ENCODE measurements around the gene DLG2. TPM values are rescaled to one million over a fixed set of nuclear protein-coding genes. Genes with fewer than 3 reads are reported as not detected.

The DLG2 gene
- polyA plus RNA-seq, 3 donors, result 0.24 to 0.39 TPM; not detected in 1

- no peaks in the 10 kb centered on the region for H3K36me3 Mint-ChIP-seq
- Histone ChIP-seq H3K27me3 (ENCODE audit: control insufficient read depth in 2 of 2, insufficient read depth in 2 of 2, low read length in 2 of 2) (no peaks in the 10 kb centered on the region), H3K4me1 (ENCODE audit: control insufficient read depth in 1 of 2, insufficient read depth in 2 of 2, low read length in 2 of 2) (no peaks in the 10 kb centered on the region), H3K27ac (ENCODE audit: low read depth in 1 of 2, low read length in 2 of 2) (no peak overlapping the region), H3K4me3 (replicated peaks in 1 of 3; ENCODE audit: low read depth in 2 of 3, low read length in 3 of 3) (no peak overlapping the region), H3K9me3 (replicated peaks in 1 of 2; ENCODE audit: control insufficient read depth in 1 of 2, insufficient read depth in 1 of 2, low read length in 2 of 2) (no peaks in the 10 kb centered on the region), H3K79me2 (ENCODE audit: insufficient read depth, low read length) (no peaks in the 10 kb centered on the region), H3K9ac (ENCODE audit: insufficient read depth, low read length, poor library complexity, severe bottlenecking) (no peak overlapping the region), H2AFZ (ENCODE audit: insufficient read depth, low read depth, low read length, poor library complexity, severe bottlenecking) (no peak overlapping the region), H4K20me1 (ENCODE audit: insufficient read depth, low read length) (no peaks in the 10 kb centered on the region), H3K36me3 (replicated peaks in 1 of 2; ENCODE audit: control insufficient read depth in 1 of 2, insufficient read depth in 2 of 2, low read length in 2 of 2) (no peaks in the 10 kb centered on the region), H3K4me2 (replicated peaks; ENCODE audit: extremely low read depth, low read length, poor library complexity, severe bottlenecking) (no peak overlapping the region)
- intact Hi-C loops (cut with micrococcal nuclease), result no loop called here
- TF ChIP-seq, protein P1, sequence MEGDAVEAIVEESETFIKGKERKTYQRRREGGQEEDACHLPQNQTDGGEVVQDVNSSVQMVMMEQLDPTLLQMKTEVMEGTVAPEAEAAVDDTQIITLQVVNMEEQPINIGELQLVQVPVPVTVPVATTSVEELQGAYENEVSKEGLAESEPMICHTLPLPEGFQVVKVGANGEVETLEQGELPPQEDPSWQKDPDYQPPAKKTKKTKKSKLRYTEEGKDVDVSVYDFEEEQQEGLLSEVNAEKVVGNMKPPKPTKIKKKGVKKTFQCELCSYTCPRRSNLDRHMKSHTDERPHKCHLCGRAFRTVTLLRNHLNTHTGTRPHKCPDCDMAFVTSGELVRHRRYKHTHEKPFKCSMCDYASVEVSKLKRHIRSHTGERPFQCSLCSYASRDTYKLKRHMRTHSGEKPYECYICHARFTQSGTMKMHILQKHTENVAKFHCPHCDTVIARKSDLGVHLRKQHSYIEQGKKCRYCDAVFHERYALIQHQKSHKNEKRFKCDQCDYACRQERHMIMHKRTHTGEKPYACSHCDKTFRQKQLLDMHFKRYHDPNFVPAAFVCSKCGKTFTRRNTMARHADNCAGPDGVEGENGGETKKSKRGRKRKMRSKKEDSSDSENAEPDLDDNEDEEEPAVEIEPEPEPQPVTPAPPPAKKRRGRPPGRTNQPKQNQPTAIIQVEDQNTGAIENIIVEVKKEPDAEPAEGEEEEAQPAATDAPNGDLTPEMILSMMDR (IDR thresholded peaks at IDR 0.05), result no peak
- peaks cover 0 to 5% (median 2%) of the 10 kb centered on the region in 3 donors for H3K27me3 Mint-ChIP-seq (ENCODE audit: low read depth in 3 of 3)
- 93% methylated on average over 2 of the region's 4 CpGs for WGBS (ENCODE audit: insufficient coverage)
- DNase-seq, result no peak
- peaks cover 0 to 4% (median 0%) of the 10 kb centered on the region in 7 donors for H3K9me3 Mint-ChIP-seq
- H3K27ac Mint-ChIP-seq, result no peak overlapping the region
- no peaks in the 10 kb centered on the region for H3K4me1 Mint-ChIP-seq
- no peak overlapping the region for H3K4me3 Mint-ChIP-seq
Measured at GRCh38 chr11:83663988-83664387, 1963.2 kb downstream of the DLG2 start.

- Histone ChIP-seq H2AFZ (ENCODE audit: insufficient read depth, low read depth, low read length, poor library complexity, severe bottlenecking) (no peak overlapping the region), H3K9me3 (replicated peaks in 1 of 2; ENCODE audit: control insufficient read depth in 1 of 2, insufficient read depth in 1 of 2, low read length in 2 of 2) (no peaks in the 10 kb centered on the region), H3K27ac (ENCODE audit: low read depth in 1 of 2, low read length in 2 of 2) (no peak overlapping the region), H4K20me1 (ENCODE audit: insufficient read depth, low read length) (no peaks in the 10 kb centered on the region), H3K27me3 (ENCODE audit: control insufficient read depth in 2 of 2, insufficient read depth in 2 of 2, low read length in 2 of 2) (no peaks in the 10 kb centered on the region), H3K36me3 (replicated peaks in 1 of 2; ENCODE audit: control insufficient read depth in 1 of 2, insufficient read depth in 2 of 2, low read length in 2 of 2) (no peaks in the 10 kb centered on the region), H3K4me2 (replicated peaks; ENCODE audit: extremely low read depth, low read length, poor library complexity, severe bottlenecking) (no peak overlapping the region), H3K79me2 (ENCODE audit: insufficient read depth, low read length) (no peaks in the 10 kb centered on the region), H3K4me1 (ENCODE audit: control insufficient read depth in 1 of 2, insufficient read depth in 2 of 2, low read length in 2 of 2) (no peaks in the 10 kb centered on the region), H3K9ac (ENCODE audit: insufficient read depth, low read length, poor library complexity, severe bottlenecking) (no peak overlapping the region), H3K4me3 (replicated peaks in 1 of 3; ENCODE audit: low read depth in 2 of 3, low read length in 3 of 3) (no peak overlapping the region)
- peaks cover 0 to 5% (median 2%) of the 10 kb centered on the region in 3 donors for H3K27me3 Mint-ChIP-seq (ENCODE audit: low read depth in 3 of 3)
- H3K4me3 Mint-ChIP-seq, result no peak overlapping the region
- intact Hi-C loops (cut with micrococcal nuclease), result no loop called here
- no peaks in the 10 kb centered on the region for H3K36me3 Mint-ChIP-seq
- H3K4me1 Mint-ChIP-seq, result no peaks in the 10 kb centered on the region
- no peak overlapping the region for H3K27ac Mint-ChIP-seq
- H3K9me3 Mint-ChIP-seq, result peaks cover 0 to 4% (median 0%) of the 10 kb centered on the region in 7 donors
- TF ChIP-seq, protein P1 (IDR thresholded peaks at IDR 0.05), result no peak
- WGBS (ENCODE audit: insufficient coverage), result 100% methylated on average over 2 of the region's 3 CpGs
- no peak for DNase-seq
Measured at GRCh38 chr11:83663446-83663845, 1963.7 kb downstream of the DLG2 start.

Data from CD14-positive monocyte (primary cell).